Measurements from ENCODE around the gene HEMGN. TPM values are rescaled to one million over a fixed set of nuclear protein-coding genes. Genes with fewer than 3 reads are reported as not detected.

The HEMGN gene
- total RNA-seq, 1 donor, result not detected

- peak; percentile 85 for TF ChIP-seq CTCF (IDR thresholded peaks at IDR 0.05; ENCODE audit: insufficient read depth, low read length)
- H3K4me3 ChIP-seq (ENCODE audit: low read depth, low read length), result peak within 1 kb of the TSS; percentile 81
- DNase-seq (ENCODE audit: low read depth), result peak; percentile 88
These were observed 45.0 kb upstream of the HEMGN start, which contains the start of gene ANP32B for GRCh38 chr9:97982683-97983588. Gene ANP32B (plus strand): TSS chr9:97983341. CDS start chr9:97983556, 215 bp downstream.

DNA sequence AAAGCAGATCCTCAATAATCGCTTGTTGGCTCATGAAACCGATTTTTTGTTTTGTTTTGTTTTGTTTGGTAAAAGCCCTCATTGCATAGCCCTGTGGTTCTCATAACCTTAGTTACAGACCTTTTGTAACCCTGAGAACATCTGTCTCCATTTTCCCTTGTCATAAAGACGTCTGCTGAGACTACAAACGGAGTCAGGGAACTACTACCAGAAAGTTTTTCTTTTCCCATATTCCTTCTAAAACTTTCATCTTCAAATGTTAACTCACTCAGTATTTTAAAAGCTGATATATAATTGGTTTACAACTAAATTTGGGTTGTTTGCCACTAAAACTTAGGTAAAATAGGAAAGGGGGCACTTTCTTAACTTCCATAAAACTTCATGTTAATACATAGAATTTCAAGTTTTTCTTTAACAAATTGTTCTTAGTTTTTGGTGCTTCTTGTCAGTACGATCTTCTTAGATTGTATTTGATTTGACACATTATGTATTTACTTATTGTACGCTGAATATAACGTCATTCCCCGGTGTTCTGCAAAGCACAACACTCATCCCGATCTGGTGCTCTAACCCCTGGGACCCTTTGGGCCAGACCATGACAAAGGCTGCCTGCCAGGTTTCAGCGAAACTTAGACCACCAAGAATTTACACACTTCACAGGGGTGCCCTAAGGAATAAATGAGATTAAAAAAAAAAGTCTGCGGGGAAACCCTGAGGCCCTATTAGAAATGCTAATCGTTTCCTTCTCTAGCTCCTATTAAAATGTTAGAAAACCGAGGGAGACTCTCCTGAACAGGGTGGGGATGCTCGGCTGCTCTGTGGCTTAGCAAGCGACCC, 44.1 kb upstream of the HEMGN start:
- peak overlapping the region; percentile 78 for H3K4me3 ChIP-seq (ENCODE audit: low read depth, low read length)
- DNase-seq (ENCODE audit: low read depth), result peak; percentile 22
- no peak for TF ChIP-seq CTCF (IDR thresholded peaks at IDR 0.05; ENCODE audit: insufficient read depth, low read length)

DNA sequence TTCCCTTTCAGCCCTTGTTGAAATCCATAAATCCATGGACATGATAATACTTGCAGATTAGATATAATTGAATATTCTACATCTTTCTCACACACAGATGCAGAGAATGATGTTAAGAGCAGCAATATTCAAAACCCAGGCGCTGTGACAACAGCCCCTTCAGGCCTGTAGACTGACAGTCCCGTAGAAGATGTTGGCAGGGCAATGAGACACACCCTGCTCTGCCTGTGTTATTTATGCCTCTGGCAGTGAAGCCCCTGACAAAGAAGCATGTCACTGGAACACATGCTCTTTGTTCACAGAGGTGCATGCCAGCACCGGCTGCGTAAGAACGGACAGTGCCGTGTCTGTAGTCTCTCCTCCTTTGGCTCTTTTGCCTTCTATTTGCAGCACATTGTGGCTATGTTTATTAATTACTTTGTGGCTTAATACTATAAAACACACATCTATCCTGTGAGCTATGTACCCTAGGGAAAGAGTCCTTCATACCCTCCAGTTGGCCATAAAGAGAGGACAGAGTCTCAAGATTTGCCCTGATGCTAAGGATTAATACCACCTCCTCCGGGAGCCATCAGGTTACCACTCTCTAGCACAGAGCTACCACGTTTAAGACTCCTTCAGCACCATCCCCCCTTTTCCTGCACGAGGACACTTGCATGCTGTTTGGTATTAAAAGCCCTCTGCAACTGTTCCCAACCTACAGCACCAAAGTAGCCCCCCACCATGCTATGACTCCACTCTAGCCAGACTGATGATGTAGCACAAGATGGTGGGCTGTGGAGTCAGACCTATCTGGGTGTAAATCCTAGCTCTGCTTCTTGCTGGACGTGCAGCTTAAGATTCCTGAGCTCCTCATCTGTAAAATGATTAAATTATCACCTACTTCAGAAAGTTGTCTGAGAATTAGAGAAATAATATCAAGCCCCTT, 43.2 kb upstream of the HEMGN start:
- TF ChIP-seq CTCF (IDR thresholded peaks at IDR 0.05; ENCODE audit: insufficient read depth, low read length), result no peak
- DNase-seq (ENCODE audit: low read depth), result peak; percentile 41
- H3K4me3 ChIP-seq (ENCODE audit: low read depth, low read length), result no peak overlapping the region

- peak; percentile 64 for DNase-seq (ENCODE audit: low read depth)
- H3K4me3 ChIP-seq (ENCODE audit: low read depth, low read length), result no peak overlapping the region
These were observed 42.5 kb upstream of the HEMGN start for GRCh38 chr9:97980479-97980803.

GRCh38 chr9:97979788-97980478, 42.0 kb upstream of the HEMGN start:
- TF ChIP-seq CTCF (IDR thresholded peaks at IDR 0.05; ENCODE audit: insufficient read depth, low read length), result no peak
- no peak overlapping the region for H3K4me3 ChIP-seq (ENCODE audit: low read depth, low read length)
- DNase-seq (ENCODE audit: low read depth), result no peak

More at GRCh38 chr9:97980479-97980803, 42.5 kb upstream of the HEMGN start:
- no peak for TF ChIP-seq CTCF (IDR thresholded peaks at IDR 0.05; ENCODE audit: insufficient read depth, low read length)
